ENCODE results near the gene CCT7.

The CCT7 gene

GRCh38 chr2:73264332-73264606, 30.2 kb downstream of the CCT7 start:
- no peak overlapping the region for H3K27ac ChIP-seq (replicated peaks)
- no peaks in the 10 kb centered on the region for H3K27me3 ChIP-seq (ENCODE audit: insufficient read depth, poor library complexity, severe bottlenecking)
- H3K4me3 ChIP-seq (replicated peaks; ENCODE audit: insufficient read depth, low read length) = no peak overlapping the region
- TF ChIP-seq SPI1 (IDR thresholded peaks at IDR 0.05; ENCODE audit: borderline replicate concordance, low read depth) (no peak), GABPA (IDR thresholded peaks at IDR 0.05; ENCODE audit: low read depth) (no peak), REST (IDR thresholded peaks at IDR 0.05; ENCODE audit: insufficient replicate concordance, low read depth) (no peak), POLR2AphosphoS5 (IDR thresholded peaks at IDR 0.05; ENCODE audit: low read depth) (no peak)
- TF ChIP-seq, protein P1, sequence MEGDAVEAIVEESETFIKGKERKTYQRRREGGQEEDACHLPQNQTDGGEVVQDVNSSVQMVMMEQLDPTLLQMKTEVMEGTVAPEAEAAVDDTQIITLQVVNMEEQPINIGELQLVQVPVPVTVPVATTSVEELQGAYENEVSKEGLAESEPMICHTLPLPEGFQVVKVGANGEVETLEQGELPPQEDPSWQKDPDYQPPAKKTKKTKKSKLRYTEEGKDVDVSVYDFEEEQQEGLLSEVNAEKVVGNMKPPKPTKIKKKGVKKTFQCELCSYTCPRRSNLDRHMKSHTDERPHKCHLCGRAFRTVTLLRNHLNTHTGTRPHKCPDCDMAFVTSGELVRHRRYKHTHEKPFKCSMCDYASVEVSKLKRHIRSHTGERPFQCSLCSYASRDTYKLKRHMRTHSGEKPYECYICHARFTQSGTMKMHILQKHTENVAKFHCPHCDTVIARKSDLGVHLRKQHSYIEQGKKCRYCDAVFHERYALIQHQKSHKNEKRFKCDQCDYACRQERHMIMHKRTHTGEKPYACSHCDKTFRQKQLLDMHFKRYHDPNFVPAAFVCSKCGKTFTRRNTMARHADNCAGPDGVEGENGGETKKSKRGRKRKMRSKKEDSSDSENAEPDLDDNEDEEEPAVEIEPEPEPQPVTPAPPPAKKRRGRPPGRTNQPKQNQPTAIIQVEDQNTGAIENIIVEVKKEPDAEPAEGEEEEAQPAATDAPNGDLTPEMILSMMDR (IDR thresholded peaks at IDR 0.05; ENCODE audit: insufficient read depth, low read length) = no peak
- DNase-seq (ENCODE audit: low read depth in 1 of 2, low spot score in 1 of 2) = no peak

GRCh38 chr2:73264783-73265182, 30.7 kb downstream of the CCT7 start:
- H3K27me3 ChIP-seq (ENCODE audit: insufficient read depth, poor library complexity, severe bottlenecking) = no peaks in the 10 kb centered on the region
- DNase-seq (ENCODE audit: low read depth in 1 of 2, low spot score in 1 of 2) = no peak
- H3K4me3 ChIP-seq (replicated peaks; ENCODE audit: insufficient read depth, low read length) = no peak overlapping the region
- TF ChIP-seq POLR2AphosphoS5 (IDR thresholded peaks at IDR 0.05; ENCODE audit: low read depth) (no peak), GABPA (IDR thresholded peaks at IDR 0.05; ENCODE audit: low read depth) (no peak), SPI1 (IDR thresholded peaks at IDR 0.05; ENCODE audit: borderline replicate concordance, low read depth) (no peak), REST (IDR thresholded peaks at IDR 0.05; ENCODE audit: insufficient replicate concordance, low read depth) (no peak)
- TF ChIP-seq, protein P1 (IDR thresholded peaks at IDR 0.05; ENCODE audit: insufficient read depth, low read length) = no peak
- H3K27ac ChIP-seq (replicated peaks) = no peak overlapping the region

DNA sequence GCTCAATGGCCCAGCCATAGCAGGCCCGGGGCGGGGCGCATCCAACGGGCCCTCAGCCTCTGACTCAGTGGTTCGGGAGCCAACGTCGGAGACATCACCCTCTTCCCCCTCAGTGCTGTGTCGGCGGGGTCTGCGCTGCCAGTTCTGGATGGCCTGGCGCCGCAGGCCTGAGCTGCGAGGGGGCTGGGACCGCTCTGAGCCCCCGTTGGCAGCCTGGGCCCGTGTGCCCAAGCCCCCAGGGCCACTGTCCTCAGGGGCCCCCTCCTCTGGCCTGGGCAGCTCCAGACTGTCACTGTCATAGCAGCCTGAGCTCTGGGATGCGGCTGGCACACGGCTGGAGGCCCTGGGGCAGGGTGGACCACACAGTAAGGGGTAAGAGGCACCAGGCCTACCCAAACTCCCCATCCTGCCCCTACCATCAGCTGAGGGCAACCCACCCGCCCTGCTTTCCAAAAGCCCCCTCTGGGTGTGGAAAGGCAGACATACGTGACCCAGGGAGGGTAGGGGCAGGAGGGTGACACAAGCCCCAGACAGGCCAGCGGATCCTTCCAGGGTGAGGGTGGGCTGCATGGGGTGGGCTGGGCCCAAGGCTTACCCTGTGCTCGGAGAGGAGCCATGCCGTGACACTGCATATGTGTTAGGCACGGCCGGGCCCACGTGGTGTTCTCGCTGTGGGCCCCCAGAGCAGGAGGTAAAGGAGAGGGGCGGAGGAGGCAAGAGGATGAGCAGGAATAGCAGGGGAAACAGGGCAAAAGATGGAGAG, 31.4 kb downstream of the CCT7 start:
- TF ChIP-seq REST (IDR thresholded peaks at IDR 0.05; ENCODE audit: insufficient replicate concordance, low read depth) (no peak), GABPA (IDR thresholded peaks at IDR 0.05; ENCODE audit: low read depth) (no peak), POLR2AphosphoS5 (IDR thresholded peaks at IDR 0.05; ENCODE audit: low read depth) (no peak), SPI1 (IDR thresholded peaks at IDR 0.05; ENCODE audit: borderline replicate concordance, low read depth) (no peak)
- TF ChIP-seq, protein P1 (IDR thresholded peaks at IDR 0.05; ENCODE audit: insufficient read depth, low read length) = no peak
- Histone ChIP-seq H3K27ac (replicated peaks) (no peak overlapping the region), H3K27me3 (ENCODE audit: insufficient read depth, poor library complexity, severe bottlenecking) (no peaks in the 10 kb centered on the region), H3K4me3 (replicated peaks; ENCODE audit: insufficient read depth, low read length) (no peak overlapping the region)
- DNase-seq (ENCODE audit: low read depth in 1 of 2, low spot score in 1 of 2) = no peak

All from HL-60 (cell line).